Measurements from ENCODE around the gene ATP6V1E1. TPM values are rescaled to one million over a fixed set of nuclear protein-coding genes. Genes with fewer than 3 reads are reported as not detected.
"Not testable (repeated sequence)": the region's sequence is repeated elsewhere in the genome, so short reads cannot be mapped to it uniquely, and the experiment has no call there.

Gene ATP6V1E1
- total and polyA plus RNA-seq, 9 donors, result 69.0 to 201 (median 82.5) TPM

GRCh38 chr22:17570851-17571631 is 57.5 kb downstream of the ATP6V1E1 start:
- WGBS, 3 donors, result 7 to 10% (median 8%) methylated on average over 21 of the region's 21 CpGs
- intact Hi-C loops (cut with DNase I), result loop anchor here in 1 of 4 donors (10.0 kb wide), 1 partner anchor 64 kb away; the partner anchor contains the start of gene BCL2L13

GRCh38 chr22:17569971-17570511 is 58.5 kb downstream of the ATP6V1E1 start:
- Histone ChIP-seq H3K36me3 (no peaks in the 10 kb centered on the region), H3K4me3 (peak overlapping the region; percentile 1), H3K27ac (peak overlapping the region; percentile 6 to 55), H3K9me3 (no peaks in the 10 kb centered on the region), H3K4me1 (ENCODE audit: insufficient read depth) (peaks cover 8% of the 10 kb centered on the region), H3K27me3 (no peaks in the 10 kb centered on the region)
- peak in 1 of 5 donors; percentile 37 for DNase-seq
- TF ChIP-seq EP300 (IDR thresholded peaks at IDR 0.05) (no peak), POLR2A (IDR thresholded peaks at IDR 0.05) (no peak), CTCF (IDR thresholded peaks at IDR 0.05) (no peak)
- WGBS, 3 donors, result 22 to 30% (median 23%) methylated on average over 8 of the region's 8 CpGs
- intact Hi-C loops (cut with DNase I), result loop anchor here in 1 of 4 donors (10.0 kb wide), 1 partner anchor 65 kb away; the partner anchor contains the start of gene BCL2L13

More at GRCh38 chr22:17570851-17571631, 57.5 kb downstream of the ATP6V1E1 start:
- Histone ChIP-seq H3K9me3 (no peaks in the 10 kb centered on the region), H3K27ac (peak overlapping the region; percentile 26 to 30), H3K4me3 (peak overlapping the region; percentile 24), H3K4me1 (ENCODE audit: insufficient read depth) (peaks cover 8% of the 10 kb centered on the region), H3K36me3 (no peaks in the 10 kb centered on the region), H3K27me3 (no peaks in the 10 kb centered on the region)
- peak; percentile 54 to 86 (median 78) for DNase-seq
- TF ChIP-seq EP300 (IDR thresholded peaks at IDR 0.05) (peak; percentile 98), CTCF (IDR thresholded peaks at IDR 0.05) (no peak), POLR2A (IDR thresholded peaks at IDR 0.05) (peak; percentile 20)

- Histone ChIP-seq H3K27ac (no peak overlapping the region), H3K36me3 (no peaks in the 10 kb centered on the region), H3K9me3 (no peaks in the 10 kb centered on the region), H3K4me3 (no peak overlapping the region), H3K27me3 (no peaks in the 10 kb centered on the region), H3K4me1 (ENCODE audit: insufficient read depth) (peaks cover 19% of the 10 kb centered on the region)
- intact Hi-C loops (cut with DNase I), result no loop called here
- DNase-seq, result no peak
- WGBS, 3 donors, result 67 to 87% (median 82%) methylated on average over 10 of the region's 10 CpGs
- no peak for TF ChIP-seq CTCF (IDR thresholded peaks at IDR 0.05)
- TF ChIP-seq POLR2A (IDR thresholded peaks at IDR 0.05), result no peak
- TF ChIP-seq EP300 (IDR thresholded peaks at IDR 0.05), result no peak
These were observed 61.8 kb downstream of the ATP6V1E1 start for GRCh38 chr22:17566776-17567175.

GRCh38 chr22:17566016-17566687 is 62.4 kb downstream of the ATP6V1E1 start:
- not testable (repeated sequence) for H3K27ac ChIP-seq, H3K36me3 ChIP-seq
- peaks cover 15% of the 10 kb centered on the region for H3K4me1 ChIP-seq (ENCODE audit: insufficient read depth)

More at GRCh38 chr22:17566016-17566687, 62.4 kb downstream of the ATP6V1E1 start:
- H3K9me3 ChIP-seq; intact Hi-C loops (cut with DNase I); H3K4me3 ChIP-seq; DNase-seq; H3K27me3 ChIP-seq: not testable (repeated sequence)
- WGBS, 3 donors, result 93 to 96% (median 95%) methylated on average over 19 of the region's 19 CpGs

Data from ovary (tissue), 9 donors.